H54 (cell line): ENCODE results near the gene CELF4.

Experiments used
- DNase-seq: peaks from one replicate; pipeline ENCODE4 v3.0.0; 2011; ENCODE audit warnings: low spot score, mixed read lengths; ENCODE audit not compliant: insufficient read length
- FAIRE-seq: peaks from 3 replicates; lab custom pipeline; 2011; peaks lifted over from hg19 to GRCh38; lab: Jason Lieb, UNC
- POLR2A ChIP-seq: IDR thresholded peaks from 2 replicates; pipeline ENCODE4 v1.6.1; 2011; ENCODE audit warnings: low read depth, mild to moderate bottlenecking, low read length

Gene CELF4

DNA sequence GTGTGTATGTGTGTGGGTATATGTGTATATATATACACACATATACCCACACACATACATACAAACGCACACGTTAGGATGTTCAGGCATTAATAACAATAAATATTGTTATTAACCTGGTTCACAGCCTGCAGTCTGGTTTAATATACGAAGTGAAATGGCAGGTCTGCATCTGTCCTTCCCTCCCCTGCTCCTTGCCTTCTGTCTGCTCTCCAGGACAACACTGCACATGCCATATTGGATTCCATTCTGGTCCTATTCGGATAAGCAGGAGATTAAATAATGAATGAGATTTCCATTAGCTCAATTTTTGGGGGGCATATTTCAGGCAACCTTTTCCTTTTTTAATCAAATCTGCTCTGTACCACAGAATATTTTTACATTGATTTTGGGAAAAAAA, 158.0 kb downstream of the CELF4 start:
- TF ChIP-seq POLR2A = no peak
- FAIRE-seq = no peak
- no peak for DNase-seq

DNA sequence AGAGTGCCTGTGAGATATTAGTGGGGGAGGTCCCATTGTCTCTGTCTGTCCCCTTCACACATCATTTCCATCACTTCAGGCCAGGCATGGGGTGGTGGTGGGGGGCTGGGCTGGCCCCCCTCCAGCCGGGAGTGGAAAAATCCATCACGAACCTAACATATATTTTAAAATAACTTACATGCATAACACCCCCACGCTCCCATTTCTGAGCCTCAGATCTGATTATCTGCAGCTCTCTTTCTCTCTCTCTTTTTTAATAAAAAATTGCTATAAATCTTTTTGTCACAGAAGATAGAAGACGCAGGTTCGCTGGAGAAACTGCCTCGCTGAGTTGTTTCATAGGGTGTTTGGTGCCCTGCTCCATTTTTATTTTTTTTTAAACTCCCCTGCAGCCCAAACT, 159.8 kb downstream of the CELF4 start:
- FAIRE-seq (no peak), DNase-seq (no peak)
- TF ChIP-seq POLR2A = no peak

DNA sequence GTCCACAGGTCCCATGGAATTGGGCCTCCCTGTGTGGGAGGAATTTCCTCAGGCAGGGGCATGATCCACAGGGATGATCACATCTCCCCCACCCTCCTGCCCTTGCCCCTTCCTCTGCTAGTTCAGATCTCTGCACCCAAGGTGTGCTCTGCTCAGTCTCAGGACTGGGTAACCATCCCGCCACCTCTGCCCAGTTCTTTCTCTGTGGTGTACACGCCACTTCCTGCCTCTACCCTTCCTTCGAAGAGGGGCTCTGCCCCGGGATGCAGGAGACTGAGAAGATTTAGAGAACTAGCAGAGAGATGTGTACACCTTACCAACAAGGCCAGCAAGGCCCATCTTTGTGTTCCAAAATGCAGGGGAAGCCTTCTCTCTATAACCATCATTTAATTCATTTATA, 160.4 kb downstream of the CELF4 start:
- no peak for TF ChIP-seq POLR2A
- FAIRE-seq (no peak), DNase-seq (no peak)

DNA sequence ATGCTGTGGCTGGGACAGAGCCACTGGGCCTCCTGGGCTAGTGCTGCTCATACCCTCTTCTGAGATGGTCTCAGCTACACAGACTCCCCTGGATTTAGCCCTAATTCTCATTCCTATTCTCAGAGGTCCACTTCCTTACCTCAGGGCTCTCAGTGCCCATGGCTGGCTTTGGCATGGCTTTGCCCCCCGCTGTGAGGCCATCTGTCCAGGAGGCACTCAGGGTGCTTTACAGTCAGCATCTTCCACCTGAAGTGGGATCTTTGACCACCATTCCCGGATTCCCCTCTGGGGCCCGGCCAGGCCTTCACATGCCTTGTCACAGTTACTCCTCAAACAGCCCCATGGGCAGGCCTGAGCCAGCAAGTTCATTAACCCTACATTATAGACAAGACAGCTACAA, 161.8 kb downstream of the CELF4 start:
- no peak for DNase-seq
- no peak for TF ChIP-seq POLR2A
- FAIRE-seq = no peak

DNA sequence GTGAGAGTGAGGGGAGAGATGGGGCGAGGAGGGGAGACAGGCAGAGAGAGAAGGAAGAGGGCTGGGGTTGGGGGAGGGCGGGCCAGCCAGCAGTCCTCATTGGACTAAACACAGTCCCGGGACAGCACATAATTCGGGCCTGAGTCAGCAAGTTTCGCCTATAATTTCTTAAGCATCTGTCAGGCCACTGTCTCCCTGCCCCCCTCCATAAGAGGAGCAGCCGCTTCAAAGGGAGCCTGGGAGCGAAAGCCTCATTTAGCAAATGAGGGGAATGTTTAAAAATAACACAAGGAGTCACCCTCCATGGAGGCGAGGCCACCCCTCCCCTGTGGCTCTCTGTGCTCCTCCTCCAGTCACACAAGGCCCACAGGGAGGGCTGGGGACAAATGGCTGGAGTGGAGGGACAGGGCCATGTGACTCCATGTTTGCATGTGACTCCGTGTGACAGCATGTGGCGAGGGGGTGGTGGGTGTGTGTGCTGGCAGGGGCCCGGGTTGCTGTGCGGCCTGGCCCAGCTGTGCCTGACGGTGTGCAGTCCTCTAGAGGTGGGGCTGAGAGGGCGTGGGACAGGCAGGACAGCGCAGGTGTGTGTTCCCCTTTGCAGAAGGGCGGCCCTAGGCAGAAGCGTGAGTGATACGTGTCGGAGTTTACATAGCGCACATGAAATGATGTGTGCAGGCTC, 162.4 kb downstream of the CELF4 start:
- FAIRE-seq (no peak), DNase-seq (peak; percentile 20)
- TF ChIP-seq POLR2A = no peak

DNA sequence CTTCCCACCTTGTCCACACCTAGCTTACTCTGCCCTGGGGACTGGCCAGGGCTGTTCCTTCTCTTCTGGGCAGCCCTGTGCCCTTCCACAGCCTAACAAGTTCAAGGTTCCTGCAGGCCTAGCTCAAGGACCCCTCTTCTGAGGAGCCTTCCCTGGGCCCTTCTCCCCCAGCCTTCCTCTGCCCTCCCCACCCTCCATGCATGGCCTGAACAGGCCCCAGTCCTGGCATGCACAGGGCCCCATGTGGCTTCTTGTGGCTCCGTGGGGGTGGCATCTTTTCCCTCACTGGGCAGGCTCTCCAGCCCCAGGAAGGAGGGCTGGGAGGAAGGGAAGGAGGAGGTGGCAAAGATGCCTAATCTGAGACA, 162.9 kb downstream of the CELF4 start:
- FAIRE-seq (no peak), DNase-seq (no peak)
- TF ChIP-seq POLR2A = no peak

DNA sequence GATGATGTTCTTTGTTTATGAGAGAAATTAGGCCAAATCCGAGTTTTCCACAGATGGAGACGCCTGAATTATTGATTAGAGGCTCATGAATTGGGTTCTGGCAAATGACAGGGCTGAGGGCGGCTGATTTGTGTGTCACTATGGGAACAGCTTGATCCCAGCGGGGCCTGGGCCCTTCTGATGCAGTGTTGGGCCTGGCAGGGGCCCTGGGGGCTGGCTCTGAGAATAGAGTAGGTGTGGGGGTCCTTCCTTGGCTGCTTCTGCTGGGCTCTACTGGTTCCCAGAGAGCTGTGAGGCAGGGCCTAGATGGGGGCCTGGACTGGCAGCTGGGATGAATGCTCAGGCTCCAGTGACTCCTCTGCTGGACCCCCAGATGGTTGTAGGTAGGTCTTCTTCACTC, 164.8 kb downstream of the CELF4 start:
- FAIRE-seq = no peak
- no peak for DNase-seq
- no peak for TF ChIP-seq POLR2A

DNA sequence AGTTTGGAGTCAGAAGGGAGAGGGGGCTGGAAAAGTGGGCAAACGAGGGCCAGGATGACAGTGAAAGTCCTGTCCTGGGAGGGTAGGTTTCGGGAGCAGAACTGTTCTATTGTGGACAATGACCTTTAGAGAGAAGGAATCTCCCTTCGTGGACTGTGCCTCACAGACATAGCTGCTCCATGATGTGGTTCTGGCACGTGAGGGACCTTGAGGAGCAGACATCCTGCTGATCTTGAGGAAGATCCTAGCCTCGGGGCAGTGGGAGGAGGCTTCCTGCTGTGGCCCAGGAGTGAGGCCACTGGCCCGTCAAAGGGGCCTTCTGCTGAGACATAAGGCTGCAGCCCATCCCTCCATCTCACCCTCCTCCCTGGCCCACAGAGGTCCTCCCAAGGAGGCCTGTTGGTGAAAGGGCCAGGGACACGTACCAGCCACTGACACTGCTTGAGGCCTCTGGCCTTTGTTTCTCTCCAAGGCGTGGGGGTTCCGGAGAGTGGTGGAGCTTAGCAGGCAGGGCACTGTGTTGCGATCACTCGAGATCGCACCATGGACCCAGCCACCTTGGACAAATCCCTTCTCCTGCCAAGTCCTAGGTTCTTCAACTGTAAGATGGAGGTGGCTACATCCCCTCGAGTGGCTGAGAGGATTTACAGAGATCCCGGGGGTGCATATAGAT, 167.2 kb downstream of the CELF4 start:
- DNase-seq = no peak
- TF ChIP-seq POLR2A = no peak
- no peak for FAIRE-seq

DNA sequence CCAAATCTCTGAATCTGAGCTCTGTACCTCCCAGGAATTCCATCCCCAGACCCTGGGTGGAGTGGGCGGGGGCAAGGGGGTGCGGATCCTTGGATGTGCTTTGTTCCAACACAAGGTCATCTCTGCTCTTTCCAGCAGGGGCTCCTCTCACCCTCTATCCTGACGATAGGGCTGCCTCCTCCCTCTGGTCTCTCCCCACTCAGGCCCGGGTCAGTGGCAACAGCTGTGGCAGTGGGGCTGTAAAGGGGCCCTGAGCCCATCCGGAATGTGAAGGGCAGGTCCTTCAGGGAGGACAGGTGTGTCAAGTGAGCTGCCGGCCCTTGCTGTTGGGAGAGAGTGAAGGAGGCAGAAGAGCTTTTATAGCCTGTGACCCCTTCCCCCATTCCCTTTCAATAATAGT, 167.8 kb downstream of the CELF4 start:
- no peak for TF ChIP-seq POLR2A
- no peak for FAIRE-seq
- DNase-seq = no peak

DNA sequence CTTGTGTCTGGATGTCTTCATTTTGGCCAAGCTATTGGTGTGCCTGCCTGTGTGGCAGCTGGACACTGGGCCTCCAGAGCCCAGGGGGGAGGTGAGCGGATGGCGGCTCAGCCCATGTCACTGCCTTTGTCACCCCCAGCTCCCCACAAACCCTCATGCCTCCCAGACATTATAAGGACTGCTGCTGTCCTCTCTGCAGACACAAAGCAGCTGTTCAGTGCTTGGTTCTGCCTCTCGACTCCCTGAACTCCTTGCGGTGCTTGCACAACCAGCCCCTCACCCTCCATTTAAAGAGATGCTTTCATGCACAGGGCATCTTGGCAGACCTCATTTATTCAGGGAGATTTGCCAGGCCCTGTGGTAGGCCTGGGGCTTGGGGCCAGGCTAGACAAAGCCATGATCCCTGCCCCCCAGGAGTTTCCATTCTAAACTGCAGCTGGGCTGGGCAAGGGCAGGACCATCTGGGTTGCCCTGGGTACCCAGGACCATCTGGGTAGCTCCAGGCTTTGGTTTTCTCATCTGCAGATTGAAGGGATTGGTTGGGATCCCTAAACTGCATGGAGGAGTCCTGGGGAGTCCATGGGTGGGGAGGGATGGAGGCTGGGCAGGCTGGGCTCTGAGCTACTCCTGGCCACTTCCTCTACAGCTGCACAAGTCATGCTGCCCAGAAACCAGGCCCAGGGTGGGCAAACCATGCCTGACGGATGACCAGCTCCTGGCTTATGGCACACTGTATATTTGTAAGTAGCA, 168.5 kb downstream of the CELF4 start:
- FAIRE-seq (no peak), DNase-seq (no peak)
- no peak for TF ChIP-seq POLR2A

DNA sequence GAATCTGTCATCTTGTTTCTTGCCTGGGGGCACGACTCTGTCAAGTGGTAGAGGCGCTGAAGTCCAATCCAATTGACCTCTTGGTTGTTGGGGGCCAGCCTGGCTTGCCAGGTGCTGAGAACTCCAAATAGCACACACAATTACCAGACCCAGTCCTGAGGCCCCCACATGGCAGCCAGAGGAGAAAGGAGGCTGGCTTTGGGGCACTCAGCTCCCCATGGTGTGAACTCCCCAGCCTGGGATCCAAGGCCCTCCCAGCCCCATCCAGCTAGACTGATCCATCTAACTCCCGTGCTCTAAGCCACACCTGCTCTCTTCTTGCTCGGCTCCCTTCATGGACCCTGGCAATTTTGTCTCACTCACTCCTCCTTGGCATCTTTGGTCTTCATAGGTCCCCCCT, 170.0 kb downstream of the CELF4 start:
- no peak for FAIRE-seq
- DNase-seq = no peak
- TF ChIP-seq POLR2A = no peak

DNA sequence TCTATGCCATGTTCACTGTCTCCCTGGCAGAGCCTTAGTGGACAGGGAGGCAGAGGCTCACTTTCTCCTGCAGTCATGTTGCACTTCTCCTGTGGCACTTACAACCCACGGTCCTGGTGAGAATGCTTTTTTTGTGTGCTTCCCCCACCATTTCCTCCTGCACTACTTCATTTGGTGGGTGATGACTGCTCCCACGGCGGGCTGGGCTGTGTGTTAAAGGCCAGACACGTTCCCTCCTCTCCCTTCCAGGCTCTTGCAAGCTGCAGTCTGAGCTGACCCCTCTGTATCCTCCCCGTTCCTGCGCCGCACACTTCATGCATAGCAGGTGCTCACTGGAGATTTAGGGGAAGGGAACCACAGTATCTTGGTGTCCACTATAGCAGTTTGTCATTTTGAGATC, 170.5 kb downstream of the CELF4 start:
- no peak for DNase-seq
- FAIRE-seq = no peak
- no peak for TF ChIP-seq POLR2A

DNA sequence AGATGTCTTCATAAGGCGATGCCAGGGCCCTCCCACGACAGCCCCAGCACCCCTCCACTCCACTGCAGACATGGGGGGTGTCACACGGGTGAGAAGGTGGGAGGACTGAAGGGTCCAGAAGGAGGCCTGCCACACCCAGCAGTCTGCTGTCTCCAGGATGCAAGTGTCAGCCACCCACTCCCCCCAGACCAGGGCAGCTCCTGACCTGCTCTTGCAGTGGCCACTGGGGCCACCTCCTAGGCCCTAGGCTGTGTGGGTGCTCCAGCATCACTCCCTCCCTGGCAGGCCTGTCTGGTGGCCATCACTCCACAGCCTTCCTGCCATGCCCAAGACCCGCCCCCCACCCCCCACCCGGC, 171.0 kb downstream of the CELF4 start:
- DNase-seq = no peak

DNA sequence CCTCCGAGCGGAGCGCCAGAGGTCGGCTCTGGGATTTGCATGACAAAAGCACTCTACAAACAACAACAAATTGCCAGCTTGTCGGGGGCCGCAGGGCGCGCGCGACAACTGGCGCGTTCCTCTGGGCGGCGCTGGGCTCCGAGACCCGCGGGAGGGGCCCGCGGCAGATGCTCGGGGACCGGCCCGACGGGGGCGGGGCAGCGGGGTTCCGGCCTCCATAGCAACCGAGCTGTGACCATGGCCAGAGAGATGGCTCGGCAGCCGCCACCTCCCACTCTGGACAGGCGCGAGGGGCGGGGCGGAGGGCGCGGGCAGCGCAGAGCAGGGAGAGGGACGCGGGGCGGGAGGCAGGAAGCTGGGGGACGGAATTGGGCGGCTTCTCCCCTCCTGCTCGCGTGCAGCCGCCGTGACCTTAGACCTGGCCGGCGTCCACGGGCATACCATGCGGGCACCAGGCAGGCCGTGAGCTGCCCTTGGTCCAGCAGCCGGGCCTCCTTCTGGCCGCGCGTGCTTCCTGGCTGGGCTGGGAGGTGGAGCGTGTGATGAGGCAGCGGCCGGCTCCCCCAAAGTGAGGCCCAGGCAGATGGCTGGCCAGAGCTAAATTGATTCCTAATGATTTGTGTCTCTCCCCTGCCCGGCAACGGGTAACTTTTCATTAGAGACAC, 171.5 kb downstream of the CELF4 start:
- no peak for TF ChIP-seq POLR2A
- FAIRE-seq (no peak), DNase-seq (peak; percentile 44)

More for the DNA sequence above, 171.0 kb downstream of the CELF4 start:
- TF ChIP-seq POLR2A = no peak
- no peak for FAIRE-seq

DNA sequence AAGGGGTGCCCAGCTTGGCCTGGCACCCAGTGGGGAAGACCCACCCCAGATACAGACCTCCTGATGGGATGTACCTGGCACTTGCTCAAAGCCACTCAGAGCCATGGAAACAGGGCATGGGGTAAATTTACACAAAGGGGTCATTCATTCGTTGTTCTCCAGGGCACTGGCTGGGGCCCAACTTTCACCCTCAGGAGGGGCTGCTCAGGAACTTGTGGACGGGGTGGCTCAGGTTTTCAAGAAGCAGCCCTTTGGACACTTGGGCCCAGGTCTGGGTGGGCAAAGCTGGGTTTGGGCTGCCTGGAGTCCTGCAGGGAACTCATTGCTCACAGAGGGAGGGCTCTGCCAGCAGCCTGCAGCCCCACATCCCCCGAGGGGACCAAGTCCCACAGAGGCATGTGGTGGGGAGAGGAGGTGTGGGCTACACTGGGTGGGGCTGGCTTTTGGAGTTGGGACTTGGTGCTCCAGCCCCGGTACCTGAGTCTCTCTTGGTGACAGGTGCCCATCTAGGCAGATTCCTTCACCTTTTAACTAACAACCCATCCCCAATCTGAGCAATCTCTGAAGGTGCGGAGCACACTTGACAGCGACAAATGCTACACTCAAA, 172.3 kb downstream of the CELF4 start:
- TF ChIP-seq POLR2A = no peak
- no peak for FAIRE-seq
- no peak for DNase-seq
